ENCODE results near the gene SPTBN1.

DNA sequence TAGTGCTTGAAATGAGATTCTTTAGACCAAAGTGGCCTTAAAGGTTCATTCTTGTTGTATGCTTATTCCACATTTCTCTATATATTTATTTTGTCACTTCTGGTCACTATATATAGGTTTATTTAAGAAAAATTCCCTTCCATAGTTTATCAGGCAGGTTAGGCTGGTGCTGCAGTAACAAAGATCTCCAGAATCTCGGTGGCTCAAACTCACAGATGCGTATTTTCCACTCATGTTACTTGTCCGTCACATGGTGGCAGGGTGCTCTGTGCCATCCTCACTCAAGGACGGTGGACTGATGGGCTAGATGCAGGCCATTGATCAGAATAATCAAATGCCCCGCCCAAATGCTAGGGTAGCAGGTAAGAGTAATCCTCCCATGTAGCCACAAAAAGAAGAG is 19.8 kb downstream of the SPTBN1 start:
- TF ChIP-seq EHMT2 (IDR thresholded peaks at IDR 0.05; ENCODE audit: borderline replicate concordance, low read depth, low read length) (no peak), ZNF24 (IDR thresholded peaks at IDR 0.05) (no peak), GLMP (CRISPR knock-in tag; IDR thresholded peaks at IDR 0.05; ENCODE audit: borderline replicate concordance) (no peak), PRMT3 (CRISPR knock-in tag; IDR thresholded peaks at IDR 0.05; ENCODE audit: borderline replicate concordance, low read depth) (no peak), REST (IDR thresholded peaks at IDR 0.05; ENCODE audit: borderline replicate concordance in 1 of 2, low read depth in 1 of 2, low read length in 2 of 2) (no peak), POLR2AphosphoS5 (IDR thresholded peaks at IDR 0.05; ENCODE audit: low read depth, low read length) (no peak), CHCHD3 (CRISPR knock-in tag; IDR thresholded peaks at IDR 0.05) (no peak), STAT6 (CRISPR knock-in tag; IDR thresholded peaks at IDR 0.05; ENCODE audit: borderline replicate concordance) (no peak), MAX (IDR thresholded peaks at IDR 0.05) (no peak), U2AF1 (optimal IDR thresholded peaks at IDR 0.05; ENCODE audit: low read depth, low read length) (no peak), USF2 (IDR thresholded peaks at IDR 0.05; ENCODE audit: low read depth, low read length) (no peak), USF2 (CRISPR knock-in tag; IDR thresholded peaks at IDR 0.05; ENCODE audit: borderline replicate concordance) (no peak)
- TF ChIP-seq, protein P1, sequence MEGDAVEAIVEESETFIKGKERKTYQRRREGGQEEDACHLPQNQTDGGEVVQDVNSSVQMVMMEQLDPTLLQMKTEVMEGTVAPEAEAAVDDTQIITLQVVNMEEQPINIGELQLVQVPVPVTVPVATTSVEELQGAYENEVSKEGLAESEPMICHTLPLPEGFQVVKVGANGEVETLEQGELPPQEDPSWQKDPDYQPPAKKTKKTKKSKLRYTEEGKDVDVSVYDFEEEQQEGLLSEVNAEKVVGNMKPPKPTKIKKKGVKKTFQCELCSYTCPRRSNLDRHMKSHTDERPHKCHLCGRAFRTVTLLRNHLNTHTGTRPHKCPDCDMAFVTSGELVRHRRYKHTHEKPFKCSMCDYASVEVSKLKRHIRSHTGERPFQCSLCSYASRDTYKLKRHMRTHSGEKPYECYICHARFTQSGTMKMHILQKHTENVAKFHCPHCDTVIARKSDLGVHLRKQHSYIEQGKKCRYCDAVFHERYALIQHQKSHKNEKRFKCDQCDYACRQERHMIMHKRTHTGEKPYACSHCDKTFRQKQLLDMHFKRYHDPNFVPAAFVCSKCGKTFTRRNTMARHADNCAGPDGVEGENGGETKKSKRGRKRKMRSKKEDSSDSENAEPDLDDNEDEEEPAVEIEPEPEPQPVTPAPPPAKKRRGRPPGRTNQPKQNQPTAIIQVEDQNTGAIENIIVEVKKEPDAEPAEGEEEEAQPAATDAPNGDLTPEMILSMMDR (CRISPR knock-in tag; IDR thresholded peaks at IDR 0.05) = no peak
